OCI-LY3 (cell line): ENCODE data around the gene SLC35F3.

Source experiments
- H2AFZ ChIP-seq: fragments of 200-600, 300-600 bp; shearing (Covaris generic); 2 replicates; pipeline ENCODE4 v1.6.0; 2014; ENCODE audit warnings: antibody characterized with exemption, low read depth, low read length
- H3K27ac ChIP-seq: fragments of 200-600, 300-600 bp; sonication (generic); 2 replicates; pipeline ENCODE4 v1.5.1; 2014; ENCODE audit warnings: mild to moderate bottlenecking, low read length, moderate library complexity, mixed read lengths
- H3K27me3 ChIP-seq: fragments of 200-600, 300-600 bp; sonication (generic); 2 replicates; pipeline ENCODE4 v1.6.1; 2014; ENCODE audit warnings: low read depth, low read length, mixed read lengths
- H3K36me3 ChIP-seq: fragments of 200-600, 300-600 bp; sonication (generic); replicated peaks from 2 replicates; pipeline ENCODE3; 2014; ENCODE audit warnings: low read depth, low read length, mixed read lengths
- H3K4me1 ChIP-seq: fragments of 300-600, 200-600 bp; sonication (generic); 2 replicates; pipeline ENCODE4 v1.6.1; 2014; ENCODE audit warnings: low read length, mixed read lengths
- H3K4me2 ChIP-seq: fragments of 200-600, 300-600 bp; sonication (generic); 2 replicates; pipeline ENCODE4 v1.6.1; 2014; ENCODE audit warnings: low read length, mixed read lengths
- H3K4me3 ChIP-seq: fragments of 300-600, 200-600 bp; sonication (generic); 2 replicates; pipeline ENCODE4 v1.5.1; 2014; ENCODE audit warnings: antibody characterized with exemption, mild to moderate bottlenecking, low read length, moderate library complexity
- H3K79me2 ChIP-seq: fragments of 300-600, 200-600 bp; shearing (Covaris generic); 2 replicates; pipeline ENCODE4 v1.6.1; 2014; ENCODE audit warnings: mild to moderate bottlenecking, low read length, mixed read lengths
- H3K9ac ChIP-seq: fragments of 300-600, 200-600 bp; shearing (Covaris generic); 2 replicates; pipeline ENCODE4 v1.6.0; 2014; ENCODE audit warnings: mild to moderate bottlenecking, low read length, moderate library complexity
- H3K9me3 ChIP-seq: fragments of 200-600, 300-600 bp; shearing (Covaris generic); 2 replicates; pipeline ENCODE4 v1.6.1; 2014; ENCODE audit warnings: low read length, mixed read lengths; ENCODE audit not compliant: insufficient read depth
- H4K20me1 ChIP-seq: fragments of 200-600, 300-600 bp; sonication (generic); 2 replicates; pipeline ENCODE4 v1.6.1; 2016; ENCODE audit warnings: low read length, mixed read lengths; ENCODE audit not compliant: insufficient read depth
- EZH2phosphoT487 ChIP-seq: fragments of 200-600 bp; shearing (Covaris generic); IDR thresholded peaks from 2 replicates; pipeline ENCODE4 v1.6.1; 2018; ENCODE audit warnings: antibody characterized with exemption, mixed run types, low read depth
- TF ChIP-seq, protein P1 (sequence below): fragments of 200-600, 300-600 bp; sonication (generic); IDR thresholded peaks from 2 replicates; pipeline ENCODE4 v1.5.1; 2014; ENCODE audit warnings: antibody characterized with exemption, low read length, low read depth

SLC35F3 gene

DNA sequence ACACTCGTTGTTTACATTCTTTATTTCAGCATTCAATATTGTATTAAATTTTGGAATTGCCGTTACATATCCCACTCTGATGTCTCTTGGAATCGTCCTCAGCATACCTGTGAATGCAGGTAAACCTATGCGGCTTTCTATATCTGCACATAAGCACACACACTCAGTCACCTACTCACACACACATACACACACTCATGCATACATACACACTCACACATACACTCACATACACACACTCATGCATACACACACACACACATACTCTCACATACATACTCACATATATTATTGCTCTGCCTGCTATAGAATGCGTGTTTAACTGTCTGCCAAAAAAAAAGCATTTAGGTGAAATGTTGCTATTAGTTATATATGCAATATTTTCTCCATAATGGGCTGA lies 415.6 kb downstream of the SLC35F3 start:
- H4K20me1 ChIP-seq = no peaks in the 10 kb centered on the region
- H3K4me1 ChIP-seq = peaks cover 16% of the 10 kb centered on the region
- TF ChIP-seq, protein P1, sequence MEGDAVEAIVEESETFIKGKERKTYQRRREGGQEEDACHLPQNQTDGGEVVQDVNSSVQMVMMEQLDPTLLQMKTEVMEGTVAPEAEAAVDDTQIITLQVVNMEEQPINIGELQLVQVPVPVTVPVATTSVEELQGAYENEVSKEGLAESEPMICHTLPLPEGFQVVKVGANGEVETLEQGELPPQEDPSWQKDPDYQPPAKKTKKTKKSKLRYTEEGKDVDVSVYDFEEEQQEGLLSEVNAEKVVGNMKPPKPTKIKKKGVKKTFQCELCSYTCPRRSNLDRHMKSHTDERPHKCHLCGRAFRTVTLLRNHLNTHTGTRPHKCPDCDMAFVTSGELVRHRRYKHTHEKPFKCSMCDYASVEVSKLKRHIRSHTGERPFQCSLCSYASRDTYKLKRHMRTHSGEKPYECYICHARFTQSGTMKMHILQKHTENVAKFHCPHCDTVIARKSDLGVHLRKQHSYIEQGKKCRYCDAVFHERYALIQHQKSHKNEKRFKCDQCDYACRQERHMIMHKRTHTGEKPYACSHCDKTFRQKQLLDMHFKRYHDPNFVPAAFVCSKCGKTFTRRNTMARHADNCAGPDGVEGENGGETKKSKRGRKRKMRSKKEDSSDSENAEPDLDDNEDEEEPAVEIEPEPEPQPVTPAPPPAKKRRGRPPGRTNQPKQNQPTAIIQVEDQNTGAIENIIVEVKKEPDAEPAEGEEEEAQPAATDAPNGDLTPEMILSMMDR = no peak
- TF ChIP-seq EZH2phosphoT487 = no peak
- H3K27ac ChIP-seq = no peak overlapping the region
- no peak overlapping the region for H3K4me3 ChIP-seq
- no peak overlapping the region for H3K9ac ChIP-seq
- no peaks in the 10 kb centered on the region for H3K36me3 ChIP-seq
- H3K79me2 ChIP-seq = no peaks in the 10 kb centered on the region
- H2AFZ ChIP-seq = no peak overlapping the region
- peaks cover 80% of the 10 kb centered on the region for H3K27me3 ChIP-seq
- no peaks in the 10 kb centered on the region for H3K9me3 ChIP-seq
- H3K4me2 ChIP-seq = no peak overlapping the region

DNA sequence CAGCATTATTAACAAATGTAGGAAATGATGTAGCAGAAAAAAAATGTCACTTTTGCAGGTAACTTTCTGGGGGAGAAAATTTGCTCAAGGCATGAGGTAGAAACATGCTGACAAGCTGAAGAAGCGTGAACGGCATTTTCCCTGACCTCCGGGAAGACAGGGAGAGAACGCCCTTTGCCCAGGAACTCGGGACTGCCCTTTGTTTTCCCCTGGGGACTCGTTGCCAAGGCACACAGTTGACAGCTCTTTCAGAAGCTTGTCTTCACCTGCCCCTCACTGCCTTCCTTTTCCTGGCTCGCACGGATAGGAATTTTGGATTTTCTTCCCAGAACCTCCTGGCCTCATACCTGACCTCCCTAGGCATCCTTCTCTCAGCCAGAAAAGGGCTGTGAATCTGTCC lies 416.1 kb downstream of the SLC35F3 start:
- no peak overlapping the region for H3K4me3 ChIP-seq
- H3K9me3 ChIP-seq = no peaks in the 10 kb centered on the region
- TF ChIP-seq, protein P1 = no peak
- no peak for TF ChIP-seq EZH2phosphoT487
- no peak overlapping the region for H3K4me2 ChIP-seq
- H3K36me3 ChIP-seq = no peaks in the 10 kb centered on the region
- no peaks in the 10 kb centered on the region for H4K20me1 ChIP-seq
- no peaks in the 10 kb centered on the region for H3K79me2 ChIP-seq
- H3K4me1 ChIP-seq = peaks cover 16% of the 10 kb centered on the region
- no peak overlapping the region for H3K9ac ChIP-seq
- H2AFZ ChIP-seq = no peak overlapping the region
- H3K27me3 ChIP-seq = peaks cover 80% of the 10 kb centered on the region
- no peak overlapping the region for H3K27ac ChIP-seq

GRCh38 chr1:234321231-234321630 lies 416.8 kb downstream of the SLC35F3 start:
- Histone ChIP-seq H3K4me3 (no peak overlapping the region), H3K4me1 (peaks cover 20% of the 10 kb centered on the region), H3K9ac (no peak overlapping the region), H3K9me3 (no peaks in the 10 kb centered on the region), H2AFZ (no peak overlapping the region), H3K36me3 (no peaks in the 10 kb centered on the region), H3K79me2 (no peaks in the 10 kb centered on the region), H3K4me2 (no peak overlapping the region), H3K27ac (no peak overlapping the region), H4K20me1 (no peaks in the 10 kb centered on the region), H3K27me3 (peaks cover 78% of the 10 kb centered on the region)
- TF ChIP-seq, protein P1 = no peak
- TF ChIP-seq EZH2phosphoT487 = no peak

GRCh38 chr1:234322097-234322496 lies 417.6 kb downstream of the SLC35F3 start:
- Histone ChIP-seq H3K4me1 (peaks cover 26% of the 10 kb centered on the region), H4K20me1 (no peaks in the 10 kb centered on the region), H3K4me3 (no peak overlapping the region), H3K27ac (no peak overlapping the region), H3K36me3 (no peaks in the 10 kb centered on the region), H3K4me2 (no peak overlapping the region), H3K9ac (no peak overlapping the region), H2AFZ (no peak overlapping the region), H3K79me2 (no peaks in the 10 kb centered on the region), H3K9me3 (no peaks in the 10 kb centered on the region), H3K27me3 (peaks cover 71% of the 10 kb centered on the region)
- TF ChIP-seq EZH2phosphoT487 = no peak
- TF ChIP-seq, protein P1 = no peak
